ENCODE data around the gene RPS28.

RPS28 gene

DNA sequence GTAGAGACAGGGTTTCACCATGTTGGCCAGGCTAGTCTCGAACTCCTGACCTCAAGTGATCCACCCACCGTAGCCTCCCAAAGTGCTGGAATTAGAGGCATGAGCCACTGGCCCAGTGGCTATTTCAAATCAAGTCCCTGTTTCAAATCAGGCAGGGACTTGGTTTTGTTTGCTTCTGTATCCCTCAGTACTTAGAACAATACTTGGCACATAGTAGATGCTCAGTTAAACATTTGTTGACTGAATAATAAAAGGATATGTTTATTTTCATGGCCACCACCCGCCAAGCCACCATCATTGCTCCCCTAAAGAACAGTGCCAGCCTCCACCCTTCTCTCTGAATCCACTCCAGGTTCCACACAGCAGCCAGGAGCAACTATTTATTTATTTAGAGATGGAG, 4.2 kb downstream of the RPS28 start:
- Histone ChIP-seq H3K4me1 (ENCODE audit: insufficient read depth, low read length) (peaks cover 12% of the 10 kb centered on the region), H3K27me3 (ENCODE audit: insufficient read depth, low read length) (no peaks in the 10 kb centered on the region), H3K4me3 (ENCODE audit: low read length) (no peak overlapping the region), H3K9me3 (ENCODE audit: low read length) (peaks cover 3% of the 10 kb centered on the region), H3K36me3 (ENCODE audit: insufficient read depth, low read length) (peaks cover 23% of the 10 kb centered on the region), H2AFZ (ENCODE audit: low read depth, low read length) (no peak overlapping the region)

DNA sequence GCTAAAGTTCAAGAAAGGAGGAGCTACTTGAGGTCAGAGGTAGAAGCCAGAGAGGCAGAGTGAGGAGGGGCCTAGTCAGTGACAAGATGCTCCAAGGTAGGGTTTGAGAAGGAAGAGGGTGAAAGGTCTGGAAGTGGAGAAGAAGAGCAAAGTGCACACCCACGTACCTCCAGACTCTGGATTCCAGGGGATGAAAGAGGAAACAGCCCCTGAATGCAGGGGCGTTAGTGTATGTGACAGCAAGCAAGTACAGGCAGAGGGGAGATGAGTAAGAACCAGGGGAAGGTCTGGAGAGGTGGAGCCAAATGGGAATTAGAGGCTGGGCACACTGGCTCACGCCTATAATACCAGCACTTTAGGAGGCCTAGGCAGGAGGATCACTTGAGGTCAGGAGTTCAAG, 8.7 kb downstream of the RPS28 start:
- H3K4me1 ChIP-seq (ENCODE audit: insufficient read depth, low read length), result peaks cover 8% of the 10 kb centered on the region
- H3K9me3 ChIP-seq (ENCODE audit: low read length), result peaks cover 3% of the 10 kb centered on the region
- no peak overlapping the region for H3K4me3 ChIP-seq (ENCODE audit: low read length)
- H3K36me3 ChIP-seq (ENCODE audit: insufficient read depth, low read length), result no peaks in the 10 kb centered on the region
- peaks cover 26% of the 10 kb centered on the region for H3K27me3 ChIP-seq (ENCODE audit: insufficient read depth, low read length)
- no peak overlapping the region for H2AFZ ChIP-seq (ENCODE audit: low read depth, low read length)

DNA sequence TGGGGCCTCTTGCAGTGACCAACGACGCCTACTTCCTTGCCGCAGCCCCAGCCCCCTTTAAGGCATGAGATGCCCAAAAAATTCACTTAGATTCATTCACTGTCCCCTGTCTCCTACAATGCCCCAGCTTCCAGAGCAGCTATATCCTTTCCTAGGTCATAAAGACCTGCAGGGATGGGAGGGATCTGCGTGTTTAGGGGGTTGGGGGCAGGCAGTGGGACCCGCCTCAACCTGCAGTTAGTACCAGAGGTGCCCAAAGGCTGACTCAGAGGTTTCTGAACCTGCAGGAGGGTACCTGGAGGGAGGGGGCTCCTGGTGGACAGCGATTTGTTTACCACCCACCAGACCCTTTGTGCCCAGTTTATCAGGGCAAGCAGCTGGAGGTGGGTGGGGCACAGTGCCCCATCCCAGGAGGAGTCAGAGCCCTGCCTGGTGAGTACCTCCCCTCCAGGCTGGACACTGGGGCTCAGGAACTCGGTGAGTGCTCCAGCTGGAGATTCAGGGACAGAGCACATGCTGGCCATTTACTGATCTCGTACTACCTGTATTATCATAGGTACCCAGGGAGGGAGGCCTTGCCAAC, 10.1 kb downstream of the RPS28 start:
- H3K9me3 ChIP-seq (ENCODE audit: low read length), result peaks cover 3% of the 10 kb centered on the region
- H3K4me1 ChIP-seq (ENCODE audit: insufficient read depth, low read length), result peaks cover 8% of the 10 kb centered on the region
- H3K27me3 ChIP-seq (ENCODE audit: insufficient read depth, low read length), result peaks cover 34% of the 10 kb centered on the region
- H3K4me3 ChIP-seq (ENCODE audit: low read length), result no peak overlapping the region
- no peak overlapping the region for H2AFZ ChIP-seq (ENCODE audit: low read depth, low read length)
- H3K36me3 ChIP-seq (ENCODE audit: insufficient read depth, low read length), result no peaks in the 10 kb centered on the region

- Histone ChIP-seq H2AFZ (ENCODE audit: low read depth, low read length) (no peak overlapping the region), H3K4me3 (ENCODE audit: low read length) (peak overlapping the region; percentile 47), H3K27me3 (ENCODE audit: insufficient read depth, low read length) (peaks cover 41% of the 10 kb centered on the region), H3K9me3 (ENCODE audit: low read length) (no peaks in the 10 kb centered on the region), H3K4me1 (ENCODE audit: insufficient read depth, low read length) (peaks cover 8% of the 10 kb centered on the region), H3K36me3 (ENCODE audit: insufficient read depth, low read length) (no peaks in the 10 kb centered on the region)
Measured at GRCh38 chr19:8332976-8333766, 11.9 kb downstream of the RPS28 start.

DNA sequence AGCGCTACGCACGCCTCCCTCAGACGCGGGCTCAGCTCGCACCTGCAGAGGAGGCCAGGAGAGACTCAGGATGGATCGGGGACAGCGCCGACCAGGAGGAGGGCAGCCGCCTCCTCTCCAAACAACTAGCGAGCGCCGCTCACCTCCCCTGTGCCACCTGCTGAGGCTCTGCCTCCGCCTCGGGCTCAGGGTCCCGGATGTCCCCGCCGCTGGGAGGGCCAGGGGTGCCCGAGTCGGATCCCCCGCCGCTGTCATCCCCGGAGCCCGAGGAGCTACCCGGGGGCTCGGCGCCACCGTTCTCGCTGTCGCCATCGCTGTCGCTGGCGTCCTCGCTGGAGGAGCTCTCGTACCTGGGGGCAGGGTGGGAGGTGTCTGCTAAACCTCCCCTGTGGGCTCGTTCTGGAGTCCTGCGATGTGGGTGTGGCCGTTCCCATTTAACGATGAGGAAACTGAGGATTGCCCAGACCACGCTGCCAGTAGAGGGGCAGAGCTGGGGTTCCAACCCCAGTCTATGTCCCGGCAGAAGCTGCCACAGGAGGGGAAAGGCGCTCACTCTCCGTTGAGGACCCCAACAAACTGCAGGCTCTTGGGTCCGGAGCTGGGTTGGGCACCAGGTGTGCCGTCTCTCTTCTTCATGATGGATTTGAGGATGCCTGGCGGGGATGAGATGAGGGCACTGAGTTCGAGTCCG, 12.6 kb downstream of the RPS28 start:
- H3K9me3 ChIP-seq (ENCODE audit: low read length), result no peaks in the 10 kb centered on the region
- H3K36me3 ChIP-seq (ENCODE audit: insufficient read depth, low read length), result no peaks in the 10 kb centered on the region
- no peak overlapping the region for H2AFZ ChIP-seq (ENCODE audit: low read depth, low read length)
- H3K4me3 ChIP-seq (ENCODE audit: low read length), result peak overlapping the region; percentile 47
- H3K27me3 ChIP-seq (ENCODE audit: insufficient read depth, low read length), result peaks cover 41% of the 10 kb centered on the region
- peaks cover 8% of the 10 kb centered on the region for H3K4me1 ChIP-seq (ENCODE audit: insufficient read depth, low read length)

DNA sequence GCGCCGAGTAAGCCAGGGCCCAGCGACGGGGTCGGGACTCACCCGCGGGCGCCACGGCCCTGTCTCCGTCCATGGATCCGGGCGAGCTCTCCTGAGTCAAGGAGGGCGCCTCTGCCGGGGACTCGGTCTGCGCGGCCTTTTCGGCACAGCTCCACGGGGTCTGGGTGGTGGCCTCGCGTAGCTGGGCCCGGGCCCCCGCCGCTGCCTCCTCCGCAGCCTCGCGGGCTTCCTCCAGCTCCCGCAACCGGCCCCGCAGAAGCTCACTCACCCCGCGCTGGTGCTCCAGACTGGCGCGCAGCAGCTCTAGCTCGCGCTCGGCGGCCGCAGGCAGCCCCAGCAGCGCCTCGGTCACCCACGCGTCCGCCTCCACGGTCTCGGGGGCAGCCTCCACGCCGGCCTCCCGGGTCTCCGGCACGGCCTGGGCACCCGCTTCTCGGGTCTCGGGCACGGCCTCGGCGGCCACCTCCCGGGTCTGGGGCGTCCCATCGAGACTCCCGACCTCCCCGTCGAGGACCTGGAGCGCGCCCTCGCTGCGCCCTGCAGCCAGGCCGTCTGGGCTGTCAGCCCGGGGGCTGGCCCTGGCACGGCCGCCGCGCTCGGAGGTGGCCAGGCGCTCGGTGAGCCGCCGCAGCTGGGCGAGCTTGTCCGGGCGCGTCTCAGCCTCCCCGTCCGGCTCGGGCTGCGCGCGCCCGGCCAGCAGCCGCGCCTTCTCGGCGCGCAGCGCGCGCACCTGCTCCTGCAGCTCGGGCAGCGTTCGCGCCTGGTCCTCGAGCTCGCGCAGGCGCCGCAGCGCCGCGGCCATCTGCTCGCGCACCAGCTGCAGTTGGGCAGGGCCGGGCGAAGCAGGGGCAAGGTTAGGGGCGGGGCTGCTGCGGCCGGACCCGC, 13.4 kb downstream of the RPS28 start:
- peaks cover 41% of the 10 kb centered on the region for H3K27me3 ChIP-seq (ENCODE audit: insufficient read depth, low read length)

DNA sequence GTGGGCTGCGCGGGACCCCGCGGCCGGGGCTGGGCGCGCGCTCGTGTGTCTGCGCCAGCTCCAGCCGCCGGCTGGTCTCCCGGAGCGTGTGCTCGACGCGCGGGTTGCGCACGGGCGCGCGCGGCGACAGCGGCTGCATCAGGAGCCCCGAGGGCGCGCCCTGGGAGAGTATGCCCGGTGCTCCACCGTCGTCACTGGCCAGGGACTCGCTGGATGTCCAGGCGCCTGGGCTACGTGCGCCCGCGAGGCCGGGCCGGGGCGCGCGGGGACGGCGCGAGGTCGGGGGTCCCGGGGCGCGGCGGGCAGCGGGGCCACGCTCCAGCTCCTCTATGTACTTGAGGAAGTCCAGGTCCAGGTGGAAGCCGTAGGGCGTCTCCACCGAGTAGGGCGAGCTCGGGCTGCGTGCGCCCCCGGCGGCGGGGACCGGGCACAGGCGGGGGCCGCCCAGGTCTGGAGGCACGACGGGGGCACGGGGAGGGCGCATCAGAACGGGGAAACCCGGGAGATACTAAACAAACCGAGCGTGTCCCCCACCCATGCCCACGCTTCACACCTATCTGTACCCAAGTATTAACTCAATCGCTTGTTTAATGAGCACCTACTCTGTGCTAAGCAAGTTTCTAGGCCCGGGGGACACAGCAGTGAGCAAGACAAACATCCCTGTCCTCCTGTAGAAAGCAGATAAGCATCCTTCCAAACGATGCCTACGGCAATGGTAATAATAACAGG, 14.2 kb downstream of the RPS28 start:
- peaks cover 8% of the 10 kb centered on the region for H3K4me1 ChIP-seq (ENCODE audit: insufficient read depth, low read length)
- no peaks in the 10 kb centered on the region for H3K36me3 ChIP-seq (ENCODE audit: insufficient read depth, low read length)
- peak overlapping the region; percentile 47 for H3K4me3 ChIP-seq (ENCODE audit: low read length)
- H2AFZ ChIP-seq (ENCODE audit: low read depth, low read length), result peak overlapping the region; percentile 80
- no peaks in the 10 kb centered on the region for H3K9me3 ChIP-seq (ENCODE audit: low read length)
- H3K27me3 ChIP-seq (ENCODE audit: insufficient read depth, low read length), result peaks cover 47% of the 10 kb centered on the region

More for the DNA sequence above, 13.4 kb downstream of the RPS28 start:
- Histone ChIP-seq H3K4me3 (ENCODE audit: low read length) (peak overlapping the region; percentile 47), H2AFZ (ENCODE audit: low read depth, low read length) (peak overlapping the region; percentile 80), H3K4me1 (ENCODE audit: insufficient read depth, low read length) (peaks cover 8% of the 10 kb centered on the region), H3K9me3 (ENCODE audit: low read length) (no peaks in the 10 kb centered on the region), H3K36me3 (ENCODE audit: insufficient read depth, low read length) (no peaks in the 10 kb centered on the region)

GRCh38 chr19:8336072-8336569, 14.8 kb downstream of the RPS28 start:
- Histone ChIP-seq H3K4me1 (ENCODE audit: insufficient read depth, low read length) (peaks cover 8% of the 10 kb centered on the region), H3K36me3 (ENCODE audit: insufficient read depth, low read length) (no peaks in the 10 kb centered on the region), H3K4me3 (ENCODE audit: low read length) (no peak overlapping the region), H2AFZ (ENCODE audit: low read depth, low read length) (no peak overlapping the region), H3K27me3 (ENCODE audit: insufficient read depth, low read length) (peaks cover 52% of the 10 kb centered on the region), H3K9me3 (ENCODE audit: low read length) (no peaks in the 10 kb centered on the region)

- H3K4me3 ChIP-seq (ENCODE audit: low read length), result no peak overlapping the region
- H3K4me1 ChIP-seq (ENCODE audit: insufficient read depth, low read length), result peaks cover 8% of the 10 kb centered on the region
- H3K27me3 ChIP-seq (ENCODE audit: insufficient read depth, low read length), result peaks cover 48% of the 10 kb centered on the region
- no peak overlapping the region for H2AFZ ChIP-seq (ENCODE audit: low read depth, low read length)
- H3K9me3 ChIP-seq (ENCODE audit: low read length), result no peaks in the 10 kb centered on the region
- no peaks in the 10 kb centered on the region for H3K36me3 ChIP-seq (ENCODE audit: insufficient read depth, low read length)
Measured at GRCh38 chr19:8336660-8337059, 15.4 kb downstream of the RPS28 start.

DNA sequence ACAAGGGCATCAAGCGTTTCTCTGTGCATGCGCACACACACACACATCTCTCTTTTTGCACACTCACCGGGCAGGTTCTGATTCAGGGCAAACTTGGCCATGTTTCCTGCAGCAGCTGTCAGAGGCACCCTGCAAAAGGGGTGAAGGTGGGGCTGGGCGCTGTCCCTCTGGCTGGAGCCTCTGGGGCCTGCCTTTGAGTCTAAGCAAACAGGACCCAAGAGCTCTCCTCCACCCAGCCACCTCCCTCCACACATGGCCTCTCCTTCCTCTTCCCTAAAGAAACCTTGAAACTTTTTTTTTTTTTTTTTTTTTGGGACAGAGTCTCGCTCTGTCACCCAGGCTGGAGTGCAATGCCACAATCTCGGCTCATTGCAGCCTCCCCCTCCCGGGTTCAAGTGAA, 16.4 kb downstream of the RPS28 start:
- Histone ChIP-seq H3K27me3 (ENCODE audit: insufficient read depth, low read length) (peaks cover 54% of the 10 kb centered on the region), H3K4me3 (ENCODE audit: low read length) (no peak overlapping the region), H3K9me3 (ENCODE audit: low read length) (no peaks in the 10 kb centered on the region), H3K4me1 (ENCODE audit: insufficient read depth, low read length) (peaks cover 8% of the 10 kb centered on the region), H3K36me3 (ENCODE audit: insufficient read depth, low read length) (no peaks in the 10 kb centered on the region), H2AFZ (ENCODE audit: low read depth, low read length) (no peak overlapping the region)

- H3K36me3 ChIP-seq (ENCODE audit: insufficient read depth, low read length), result no peaks in the 10 kb centered on the region
- no peaks in the 10 kb centered on the region for H3K9me3 ChIP-seq (ENCODE audit: low read length)
- no peaks in the 10 kb centered on the region for H3K4me1 ChIP-seq (ENCODE audit: insufficient read depth, low read length)
- H3K27me3 ChIP-seq (ENCODE audit: insufficient read depth, low read length), result peaks cover 48% of the 10 kb centered on the region
- H3K4me3 ChIP-seq (ENCODE audit: low read length), result no peak overlapping the region
- no peak overlapping the region for H2AFZ ChIP-seq (ENCODE audit: low read depth, low read length)
Measured at GRCh38 chr19:8338835-8339234, 17.5 kb downstream of the RPS28 start.

Measured in neuron (in vitro differentiated cells).